Activated CD4-positive, CD25-positive, alpha-beta regulatory T cell treated with anti-CD3 and anti-CD28 coated beads, Interleukin-2, amount 50 U/mL, for 24 hours (primary cell): ENCODE results near the gene ATP1A4.

Experiments used
- ATAC-seq, 2 donors: fragments of 150-1000 bp; cut with Tn5 transposase; one replicate each; pipeline ENCODE4 v1.10.0; 2021; ENCODE audit warnings: mild to moderate bottlenecking in 1 of 2, moderate library complexity in 1 of 2

The ATP1A4 gene

GRCh38 chr1:160207771-160208556 lies 56.6 kb downstream of the ATP1A4 start:
- no peak for ATAC-seq

- no peak for ATAC-seq
These were observed 57.3 kb downstream of the ATP1A4 start for GRCh38 chr1:160208557-160209320.

GRCh38 chr1:160209321-160210046 lies 58.1 kb downstream of the ATP1A4 start:
- ATAC-seq = no peak

- ATAC-seq = no peak
These were observed 59.2 kb downstream of the ATP1A4 start for GRCh38 chr1:160210561-160210960.

GRCh38 chr1:160211046-160211790 lies 59.8 kb downstream of the ATP1A4 start:
- no peak for ATAC-seq

GRCh38 chr1:160214481-160215140 lies 63.2 kb downstream of the ATP1A4 start:
- no peak for ATAC-seq

GRCh38 chr1:160216301-160216700 lies 64.9 kb downstream of the ATP1A4 start:
- no peak for ATAC-seq

GRCh38 chr1:160217481-160218051 lies 66.2 kb downstream of the ATP1A4 start:
- no peak for ATAC-seq

- no peak for ATAC-seq
These were observed 67.9 kb downstream of the ATP1A4 start for GRCh38 chr1:160219062-160219929.

- no peak for ATAC-seq
These were observed 68.9 kb downstream of the ATP1A4 start for GRCh38 chr1:160220301-160220700.

GRCh38 chr1:160221089-160221488 lies 69.7 kb downstream of the ATP1A4 start:
- ATAC-seq = no peak

- ATAC-seq = no peak
These were observed 71.1 kb downstream of the ATP1A4 start for GRCh38 chr1:160222546-160222945.

GRCh38 chr1:160224606-160225005 lies 73.2 kb downstream of the ATP1A4 start:
- ATAC-seq = no peak

- no peak for ATAC-seq
These were observed 73.9 kb downstream of the ATP1A4 start for GRCh38 chr1:160225345-160225744.

GRCh38 chr1:160226623-160227022 lies 75.2 kb downstream of the ATP1A4 start:
- ATAC-seq = no peak

GRCh38 chr1:160227034-160227433 lies 75.6 kb downstream of the ATP1A4 start:
- no peak for ATAC-seq

GRCh38 chr1:160227561-160227960 lies 76.2 kb downstream of the ATP1A4 start:
- ATAC-seq = no peak

GRCh38 chr1:160228431-160228830 lies 77.0 kb downstream of the ATP1A4 start:
- ATAC-seq = no peak

GRCh38 chr1:160232911-160233310 lies 81.5 kb downstream of the ATP1A4 start:
- ATAC-seq = no peak
